H1 (cell line): ENCODE data around the gene PRTG. TPM values are rescaled to one million over a fixed set of nuclear protein-coding genes. Genes with fewer than 3 reads are reported as not detected.

ENCODE experiments used
- CTCF ChIA-PET: fragments of 300-600 bp; sonication (Branson Sonifier 250); formaldehyde crosslinking; loops from one replicate; lab custom pipeline; 2021; ENCODE audit not compliant: partially characterized antibody; lab: Charles Lee
- POLR2A ChIA-PET: fragments of 300-600 bp; sonication (Branson Sonifier 250); formaldehyde crosslinking; loops from one replicate; lab custom pipeline; 2021; ENCODE audit warnings: inconsistent platforms; ENCODE audit not compliant: partially characterized antibody; lab: Charles Lee
- DNase-seq, 2 experiments: peaks; one replicate each; pipeline versions ENCODE4 v3.0.0 to v3.0.0-alpha.2; 2010 to 2022; ENCODE audit warnings: low spot score in 2 of 2, low read depth in 1 of 2, mixed read lengths in 1 of 2
- FAIRE-seq: peaks from 2 replicates; lab custom pipeline; 2011; peaks lifted over from hg19 to GRCh38; lab: Jason Lieb, UNC
- H2AFZ ChIP-seq: 2 replicates; pipeline ENCODE4 v1.8.1; 2012; ENCODE audit warnings: low read length, inconsistent platforms
- H2AK5ac ChIP-seq: 2 replicates; pipeline ENCODE4 v1.6.1; 2013; ENCODE audit warnings: low read depth, low read length
- H2BK120ac ChIP-seq: replicated peaks from 2 replicates; pipeline ENCODE3; 2013; ENCODE audit warnings: low read depth, low read length, inconsistent platforms
- H2BK12ac ChIP-seq: 2 replicates; pipeline ENCODE4 v1.6.1; 2013; ENCODE audit warnings: low read depth, low read length
- H2BK15ac ChIP-seq: 2 replicates; pipeline ENCODE4 v1.6.1; 2013; ENCODE audit warnings: low read length
- H2BK20ac ChIP-seq: 2 replicates; pipeline ENCODE4 v1.6.1; 2013; ENCODE audit warnings: low read length
- H2BK5ac ChIP-seq: 2 replicates; pipeline ENCODE4 v1.6.1; 2013; ENCODE audit warnings: low read depth, low read length
- H3K14ac ChIP-seq: 2 replicates; pipeline ENCODE4 v1.6.1; 2013; ENCODE audit warnings: inconsistent platforms; ENCODE audit not compliant: insufficient read length
- H3K18ac ChIP-seq: 2 replicates; pipeline ENCODE4 v1.6.1; 2013; ENCODE audit warnings: low read length; ENCODE audit errors: extremely low read depth
- H3K23ac ChIP-seq: 2 replicates; pipeline ENCODE4 v1.6.1; 2013; ENCODE audit warnings: inconsistent platforms; ENCODE audit not compliant: insufficient read length
- H3K23me2 ChIP-seq: 2 replicates; pipeline ENCODE4 v1.6.1; 2013; ENCODE audit warnings: low read depth, low read length
- H3K27ac ChIP-seq: 2 replicates; pipeline ENCODE4 v1.6.1; 2011; ENCODE audit warnings: low read depth, low read length, inconsistent platforms
- H3K27me3 ChIP-seq, 4 experiments: replicated peaks in 1 of 4; 1 replicate in 1 of 4; 2 replicates in 3 of 4; pipeline versions ENCODE4 v1.6.1 to v1.8.1; 2011 to 2013; ENCODE audit warnings: low read length in 3 of 4, mild to moderate bottlenecking in 3 of 4, inconsistent platforms in 2 of 4, mixed read lengths in 2 of 4, moderate library complexity in 1 of 4; ENCODE audit not compliant: control insufficient read depth in 3 of 4, insufficient read depth in 3 of 4; ENCODE audit errors: extremely low read depth in 1 of 4
- H3K36me3 ChIP-seq, 4 experiments: 2 replicates each; pipeline versions ENCODE4 v1.6.1 to v1.8.1; 2011 to 2013; ENCODE audit warnings: mild to moderate bottlenecking in 4 of 4, low read length in 3 of 4, moderate library complexity in 2 of 4, control low read depth in 1 of 4, inconsistent platforms in 1 of 4; ENCODE audit not compliant: insufficient read depth in 4 of 4, control insufficient read depth in 2 of 4
- H3K4ac ChIP-seq: replicated peaks from 2 replicates; pipeline ENCODE3; 2013; ENCODE audit warnings: low read length, low read depth, mixed read lengths, inconsistent platforms; ENCODE audit not compliant: insufficient read length
- H3K4me1 ChIP-seq, 4 experiments: replicated peaks in 1 of 4; 1 replicate in 1 of 4; 2 replicates in 3 of 4; pipeline versions ENCODE4 v1.6.1 to v1.8.1; 2011 to 2013; ENCODE audit warnings: low read length in 3 of 4, inconsistent platforms in 2 of 4, mixed read lengths in 1 of 4; ENCODE audit not compliant: insufficient read depth in 4 of 4, control insufficient read depth in 3 of 4
- H3K4me2 ChIP-seq, 2 experiments: 2 replicates each; pipeline versions ENCODE4 v1.6.1 to v1.8.1; 2011 to 2013; ENCODE audit warnings: low read depth in 2 of 2, low read length in 2 of 2, control low read depth in 1 of 2, inconsistent platforms in 1 of 2, mild to moderate bottlenecking in 1 of 2; ENCODE audit not compliant: insufficient read depth in 1 of 2
- H3K4me3 ChIP-seq, 4 experiments: fragments of 200-600, 300-600 bp in 1 of 4; sonication (generic), shearing (Covaris generic), sonication (Bioruptor Twin) in 1 of 4; 2 replicates each; pipeline versions ENCODE4 v1.5.1 to v1.8.1; 2011 to 2016; ENCODE audit warnings: low read length in 4 of 4, low read depth in 3 of 4, control low read depth in 2 of 4, inconsistent platforms in 2 of 4, mild to moderate bottlenecking in 2 of 4, mixed read lengths in 1 of 4, moderate library complexity in 1 of 4; ENCODE audit not compliant: insufficient read depth in 2 of 4; ENCODE audit errors: extremely low read depth in 1 of 4
- H3K56ac ChIP-seq: replicated peaks from 2 replicates; pipeline ENCODE3; 2013; ENCODE audit warnings: low read depth, mild to moderate bottlenecking, mixed read lengths, low read length, inconsistent platforms; ENCODE audit not compliant: insufficient read length
- H3K79me1 ChIP-seq: 2 replicates; pipeline ENCODE4 v1.6.1; 2013; ENCODE audit warnings: low read depth, low read length, control low read depth
- H3K79me2 ChIP-seq, 2 experiments: 2 replicates each; pipeline versions ENCODE4 v1.6.1 to v1.8.1; 2012 to 2013; ENCODE audit warnings: low read length in 2 of 2, mild to moderate bottlenecking in 2 of 2, inconsistent platforms in 1 of 2; ENCODE audit not compliant: insufficient read depth in 2 of 2, control insufficient read depth in 1 of 2
- H3K9ac ChIP-seq, 4 experiments: replicated peaks in 1 of 4; 1 replicate in 1 of 4; 2 replicates in 3 of 4; pipeline versions ENCODE4 v1.6.1 to v1.8.1; 2011 to 2013; ENCODE audit warnings: low read depth in 3 of 4, low read length in 3 of 4, control low read depth in 2 of 4, mild to moderate bottlenecking in 2 of 4, moderate library complexity in 2 of 4, inconsistent platforms in 1 of 4; ENCODE audit errors: extremely low read depth in 1 of 4
- H3K9me3 ChIP-seq, 2 experiments: 2 replicates each; pipeline versions ENCODE4 v1.6.1 to v1.8.1; 2012 to 2013; ENCODE audit warnings: mild to moderate bottlenecking in 2 of 2, moderate library complexity in 2 of 2, control low read depth in 1 of 2, inconsistent platforms in 1 of 2, low read depth in 1 of 2, low read length in 1 of 2, mixed read lengths in 1 of 2; ENCODE audit not compliant: insufficient read depth in 2 of 2
- H4K20me1 ChIP-seq, 2 experiments: replicated peaks in 1 of 2; 2 replicates each; pipeline versions ENCODE3 to v1.8.1; 2011 to 2013; ENCODE audit warnings: inconsistent platforms in 2 of 2, low read length in 2 of 2, mild to moderate bottlenecking in 1 of 2; ENCODE audit not compliant: insufficient read depth in 2 of 2, control insufficient read depth in 1 of 2
- H4K5ac ChIP-seq: 2 replicates; pipeline ENCODE4 v1.6.1; 2013; ENCODE audit warnings: low read length, low read depth, mixed read lengths, inconsistent platforms; ENCODE audit not compliant: insufficient read length
- H4K8ac ChIP-seq: 2 replicates; pipeline ENCODE4 v1.8.0; 2013; ENCODE audit warnings: mild to moderate bottlenecking, moderate library complexity, low read length, inconsistent platforms; ENCODE audit not compliant: insufficient read depth; ENCODE audit errors: extremely low read depth
- H4K91ac ChIP-seq: replicated peaks from 2 replicates; pipeline ENCODE3; 2013; ENCODE audit warnings: low read length, mixed read lengths, inconsistent platforms; ENCODE audit not compliant: insufficient read length
- CREB1 ChIP-seq: IDR thresholded peaks from 2 replicates; pipeline ENCODE4 v1.6.1; 2012; ENCODE audit warnings: inconsistent platforms
- KDM4A ChIP-seq: IDR thresholded peaks from one replicate; pipeline ENCODE4 v1.7.1; 2012; ENCODE audit warnings: low read depth, mild to moderate bottlenecking, moderate library complexity, low read length, inconsistent platforms; ENCODE audit not compliant: severe bottlenecking
- POLR2A ChIP-seq, 2 experiments: IDR thresholded peaks; 1 replicate in 1 of 2; 2 replicates in 1 of 2; pipeline ENCODE4 v1.6.1; 2011; ENCODE audit warnings: low read depth in 2 of 2, low read length in 2 of 2, mild to moderate bottlenecking in 2 of 2; ENCODE audit errors: control extremely low read depth in 1 of 2
- WGBS, 2 experiments: shearing (Covaris generic) in 1 of 2; methylation state at CpG; one replicate each; pipeline versions ENCODE4 v1.1.6 to v1.1.7; 2013 to 2015; ENCODE audit warnings: low lambda C conversion rate in 2 of 2, mixed read lengths in 2 of 2, inconsistent platforms in 1 of 2, low coverage in 1 of 2, missing lambda C conversion rate in 1 of 2; ENCODE audit not compliant: insufficient replicate concordance in 2 of 2, insufficient coverage in 1 of 2, insufficient read length in 1 of 2; ENCODE audit errors: extremely low coverage in 1 of 2, missing lambda C conversion rate in 1 of 2; 5-methylcytosine and 5-hydroxymethylcytosine counted together
- polyA plus RNA-seq, 7 experiments: library from polyadenylated mRNA; depleted of rRNA in 3 of 7; stranded (reverse) in 5 of 7; unstranded in 2 of 7; fragments of >200 nt in 5 of 7; fragments of 200-250 nt in 2 of 7; gene quantifications; 1 replicate in 5 of 7; 2 replicates in 1 of 7; 4 replicates in 1 of 7; pipeline versions ENCODE4 v1.2.1 to v1.2.3, GENCODE V29; 2011 to 2013; ENCODE audit warnings: missing spikeins in 2 of 7, mixed read lengths in 2 of 7
- total RNA-seq: library from RNA; stranded (reverse); fragmentation: NEBNext Ultra II Directional; extraction: Animal tissue kit (Norgen Biotek cat#: 25700); gene quantifications from 2 replicates; pipeline ENCODE4 v1.2.1, GENCODE V29; 2021

Gene PRTG
- total and polyA plus RNA-seq, 2 of the 8 experiments (the other 6 are each of a cell fraction or from before 2014, with no cell fraction given), result 3.1 to 3.2 TPM

GRCh38 chr15:55665605-55666227 is 77.2 kb downstream of the PRTG start:
- Histone ChIP-seq H4K20me1 (no peaks in the 10 kb centered on the region), H3K36me3 (no peaks in the 10 kb centered on the region), H3K9me3 (no peaks in the 10 kb centered on the region), H4K5ac (no peak overlapping the region), H2BK5ac (no peak overlapping the region), H3K27me3 (no peaks in the 10 kb centered on the region), H3K23ac (no peak overlapping the region), H2AFZ (no peak overlapping the region), H4K8ac (no peak overlapping the region), H2BK15ac (no peak overlapping the region), H3K27ac (no peak overlapping the region), H3K4me3 (no peak overlapping the region), H3K4ac (no peak overlapping the region), H3K14ac (no peak overlapping the region), H2BK20ac (no peak overlapping the region), H4K91ac (no peak overlapping the region), H3K23me2 (no peaks in the 10 kb centered on the region), H3K79me2 (no peaks in the 10 kb centered on the region), H3K4me2 (no peak overlapping the region), H3K56ac (no peak overlapping the region), H2AK5ac (no peak overlapping the region), H3K18ac (no peak overlapping the region), H3K4me1 (peaks cover 0 to 10% (median 4%) of the 10 kb centered on the region in 4 experiments; a peak in 3 of 7 replicates), H2BK120ac (no peak overlapping the region), H3K9ac (no peak overlapping the region), H2BK12ac (no peak overlapping the region), H3K79me1 (no peaks in the 10 kb centered on the region)
- WGBS, 2 experiments, result 86% methylated on average over 4 of the region's 4 CpGs; no CpG with 5 or more reads in 1 of the 2 experiments
- FAIRE-seq (no peak), DNase-seq (no peak)
- ChIA-PET CTCF (interaction anchor here (1.8 to 2.1 kb wide), 2 partner anchors 17 to 196 kb away, joined by 4 to 8 read pairs; no protein-coding TSS in a partner anchor), POLR2A (no interaction called here)
- TF ChIP-seq POLR2A (IDR thresholded peaks at IDR 0.05; ENCODE audit: control extremely low read depth in 1 of 2, low read depth in 2 of 2, low read length in 2 of 2), result no peak
- TF ChIP-seq KDM4A, result no peak
- TF ChIP-seq CREB1, result no peak
